B cell (primary cell): ENCODE data around the gene LRRN4CL. TPM values are rescaled to one million over a fixed set of nuclear protein-coding genes. Genes with fewer than 3 reads are reported as not detected.

Experiments used
- ATAC-seq: fragments of 200-7000 bp; cut with Tn5 transposase; one replicate; pipeline ENCODE4 v1.10.0; 2021; ENCODE audit warnings: low read depth, mild to moderate bottlenecking, moderate number of reproducible peaks, moderate library complexity
- CTCF ChIA-PET: fragments of 350-600 bp; sonication (Branson Sonifier 250); formaldehyde crosslinking; loops from one replicate; lab custom pipeline; 2021; ENCODE audit warnings: antibody characterized with exemption, inconsistent platforms; lab: Charles Lee
- POLR2A ChIA-PET: fragments of 350-600 bp; sonication (Branson Sonifier 250); formaldehyde crosslinking; loops from one replicate; lab custom pipeline; 2021; ENCODE audit warnings: antibody characterized with exemption; lab: Charles Lee
- DNase-seq: peaks from one replicate; pipeline ENCODE4 v3.0.0; 2013
- H2AFZ ChIP-seq: 2 replicates; pipeline ENCODE4 v1.6.1; 2012; ENCODE audit warnings: mild to moderate bottlenecking, low read depth, low read length; ENCODE audit not compliant: insufficient read depth, poor library complexity, severe bottlenecking
- H3K27ac ChIP-seq, 2 donors: 1 replicate in 1 of 2; 2 replicates in 1 of 2; pipeline ENCODE4 v1.5.1; 2012 to 2013; ENCODE audit warnings: low read length in 2 of 2, mild to moderate bottlenecking in 2 of 2, moderate library complexity in 1 of 2
- H3K27me3 ChIP-seq, 4 experiments: fragments of 200-600 bp in 1 of 4; sonication (generic) in 1 of 4; replicated peaks in 1 of 4; 1 replicate in 2 of 4; 2 replicates in 2 of 4; pipeline versions ENCODE4 v1.6.1 to v1.7.0; 2013 to 2016; ENCODE audit warnings: low read length in 3 of 4, mild to moderate bottlenecking in 2 of 4, mixed read lengths in 1 of 4, moderate library complexity in 1 of 4; ENCODE audit not compliant: insufficient read depth in 4 of 4, control insufficient read depth in 3 of 4; ENCODE audit errors: control extremely low read depth in 1 of 4
- H3K36me3 ChIP-seq, 2 experiments: replicated peaks in 1 of 2; 1 replicate in 1 of 2; 2 replicates in 1 of 2; pipeline versions ENCODE4 v1.6.1 to v1.7.1; 2013; ENCODE audit warnings: low read length in 1 of 2; ENCODE audit not compliant: insufficient read depth in 2 of 2, control insufficient read depth in 1 of 2; ENCODE audit errors: control extremely low read depth in 1 of 2, extremely low read depth in 1 of 2
- H3K4me1 ChIP-seq, 2 donors: fragments of 200-600 bp in 1 of 2; sonication (generic) in 1 of 2; 1 replicate in 1 of 2; 2 replicates in 1 of 2; pipeline versions ENCODE4 v1.5.1 to v1.6.1; 2013 to 2017; ENCODE audit warnings: low read length in 2 of 2; ENCODE audit not compliant: control insufficient read depth in 2 of 2, insufficient read depth in 2 of 2
- H3K4me2 ChIP-seq: replicated peaks from 2 replicates; pipeline ENCODE3; 2012; ENCODE audit warnings: mild to moderate bottlenecking, low read depth, low read length; ENCODE audit not compliant: poor library complexity, severe bottlenecking
- H3K4me3 ChIP-seq, 5 experiments: fragments of 200-600 bp in 1 of 5; sonication (generic) in 1 of 5; 1 replicate in 3 of 5; 2 replicates in 2 of 5; pipeline versions ENCODE4 v1.5.1 to v1.7.0; 2011 to 2016; ENCODE audit warnings: low read length in 4 of 5, mild to moderate bottlenecking in 4 of 5, low read depth in 2 of 5, control low read depth in 1 of 5, moderate library complexity in 1 of 5; ENCODE audit not compliant: insufficient read depth in 1 of 5; ENCODE audit errors: control extremely low read depth in 1 of 5, extremely low read depth in 1 of 5
- H3K79me2 ChIP-seq: fragments of 200-600 bp; sonication (generic); one replicate; pipeline ENCODE4 v1.6.0; 2016; ENCODE audit warnings: low read length; ENCODE audit not compliant: control insufficient read depth, insufficient read depth
- H3K9ac ChIP-seq: fragments of 200-600 bp; sonication (generic); 2 replicates; pipeline ENCODE4 v1.6.1; 2017; ENCODE audit warnings: mild to moderate bottlenecking, low read length, moderate library complexity
- H3K9me3 ChIP-seq, 3 donors: one replicate each; pipeline versions ENCODE4 v1.6.1 to v1.7.1; 2013; ENCODE audit warnings: low read length in 2 of 3; ENCODE audit not compliant: control insufficient read depth in 2 of 3, insufficient read depth in 1 of 3; ENCODE audit errors: control extremely low read depth in 1 of 3
- H4K20me1 ChIP-seq: 2 replicates; pipeline ENCODE4 v1.6.0; 2012; ENCODE audit warnings: mild to moderate bottlenecking, low read length; ENCODE audit not compliant: insufficient read depth, control insufficient read depth, poor library complexity, severe bottlenecking
- H3K27ac Mint-ChIP-seq: one replicate; pipeline ENCODE4 v1.8.0; 2021; ENCODE audit warnings: mixed read lengths
- H3K27me3 Mint-ChIP-seq: one replicate; pipeline ENCODE4 v1.8.0; 2021; ENCODE audit warnings: mixed read lengths
- H3K4me1 Mint-ChIP-seq: one replicate; pipeline ENCODE4 v1.8.0; 2021; ENCODE audit warnings: mixed read lengths
- H3K4me3 Mint-ChIP-seq: one replicate; pipeline ENCODE4 v1.8.0; 2021; ENCODE audit warnings: mixed read lengths
- H3K9me3 Mint-ChIP-seq: one replicate; pipeline ENCODE4 v1.8.0; 2022; ENCODE audit warnings: mixed read lengths; ENCODE audit not compliant: insufficient read depth
- EZH2 ChIP-seq: IDR thresholded peaks from 2 replicates; pipeline ENCODE4 v1.6.1; 2012; ENCODE audit warnings: borderline replicate concordance, low read depth, mild to moderate bottlenecking, moderate library complexity, low read length; ENCODE audit not compliant: insufficient read depth, poor library complexity, severe bottlenecking
- WGBS: methylation state at CpG from one replicate; pipeline ENCODE4 v1.1.5; 2013; ENCODE audit warnings: missing lambda C conversion rate; ENCODE audit not compliant: insufficient coverage; 5-methylcytosine and 5-hydroxymethylcytosine counted together
- intact Hi-C: fragments of 100-400 bp; cut with micrococcal nuclease; formaldehyde crosslinking; loops from one replicate; pipeline ENCODE4 v1.10.0; 2022
- polyA plus RNA-seq: library from polyadenylated mRNA; depleted of rRNA; stranded (reverse); fragments of >200 nt; gene quantifications from 2 replicates; pipeline ENCODE4 v1.2.3, GENCODE V29; 2012
- total RNA-seq, 2 donors: library from RNA; stranded (reverse); fragments of 120-200 nt in 1 of 2; gene quantifications; 1 replicate in 1 of 2; 2 replicates in 1 of 2; pipeline versions ENCODE4 v1.2.3 to v1.2.4, GENCODE V29; 2013 to 2022
- TF ChIP-seq, protein P1 (sequence below): fragments of 200-600 bp; IDR thresholded peaks from one replicate; pipeline ENCODE4 v1.8.0; 2022; ENCODE audit warnings: antibody characterized with exemption, mild to moderate bottlenecking

LRRN4CL gene
- total and polyA plus RNA-seq, 2 donors (not counting 1 experiment from before 2014, with no cell fraction given), result 0.03 to 0.25 TPM

DNA sequence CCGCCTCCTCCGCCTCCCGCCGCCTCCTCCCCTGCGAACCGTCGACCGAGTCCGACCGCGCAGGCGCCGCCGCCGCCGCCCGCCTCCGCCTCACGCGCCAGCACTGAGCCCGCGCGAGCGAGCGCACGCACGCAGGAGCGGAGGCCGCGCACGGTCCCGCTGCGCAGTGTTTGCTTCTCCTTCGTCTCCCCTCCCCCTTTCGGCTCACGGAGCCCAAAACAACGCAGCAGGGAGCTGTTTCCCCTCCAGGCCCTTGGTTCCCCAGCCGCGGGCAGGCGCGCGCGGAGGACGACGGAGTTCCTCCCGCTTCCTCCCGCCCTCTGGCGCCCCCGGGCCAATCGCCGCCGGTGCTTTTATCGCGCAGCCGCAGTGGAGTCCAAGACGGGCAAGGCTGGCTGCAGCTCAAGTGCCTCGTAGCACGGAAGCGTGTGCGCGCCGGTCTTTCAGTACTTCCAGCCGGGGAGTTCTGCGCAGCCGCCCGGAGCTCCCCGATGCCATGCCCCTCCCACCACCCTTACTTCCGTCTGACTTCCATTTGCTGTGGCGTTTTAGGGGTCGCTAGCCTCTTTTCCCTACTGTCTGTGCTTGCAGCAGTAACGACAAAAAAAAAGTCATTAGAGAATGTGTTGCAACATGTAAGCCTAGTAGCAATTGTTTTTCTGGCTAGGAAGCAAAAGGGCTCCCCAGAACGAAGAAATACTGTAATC, 38.0 kb upstream of the LRRN4CL start, which contains the start of gene HNRNPUL2:
Gene HNRNPUL2, minus strand, starts transcription at position 293 of the 707 bp plus-strand sequence. CDS start 301 bp downstream, outside the sequence.
- peaks cover 81% of the 10 kb centered on the region for H3K79me2 ChIP-seq
- under 1% methylated on average over 71 of the region's 72 CpGs for WGBS
- H4K20me1 ChIP-seq, result peaks cover 53% of the 10 kb centered on the region
- H3K4me1 ChIP-seq, result peaks cover 37 to 41% of the 10 kb centered on the region in 2 donors
- H3K4me3 ChIP-seq, result peak within 1 kb of the TSS; percentile 96 to 100 (median 99)
- no peak for TF ChIP-seq EZH2
- TF ChIP-seq, protein P1, sequence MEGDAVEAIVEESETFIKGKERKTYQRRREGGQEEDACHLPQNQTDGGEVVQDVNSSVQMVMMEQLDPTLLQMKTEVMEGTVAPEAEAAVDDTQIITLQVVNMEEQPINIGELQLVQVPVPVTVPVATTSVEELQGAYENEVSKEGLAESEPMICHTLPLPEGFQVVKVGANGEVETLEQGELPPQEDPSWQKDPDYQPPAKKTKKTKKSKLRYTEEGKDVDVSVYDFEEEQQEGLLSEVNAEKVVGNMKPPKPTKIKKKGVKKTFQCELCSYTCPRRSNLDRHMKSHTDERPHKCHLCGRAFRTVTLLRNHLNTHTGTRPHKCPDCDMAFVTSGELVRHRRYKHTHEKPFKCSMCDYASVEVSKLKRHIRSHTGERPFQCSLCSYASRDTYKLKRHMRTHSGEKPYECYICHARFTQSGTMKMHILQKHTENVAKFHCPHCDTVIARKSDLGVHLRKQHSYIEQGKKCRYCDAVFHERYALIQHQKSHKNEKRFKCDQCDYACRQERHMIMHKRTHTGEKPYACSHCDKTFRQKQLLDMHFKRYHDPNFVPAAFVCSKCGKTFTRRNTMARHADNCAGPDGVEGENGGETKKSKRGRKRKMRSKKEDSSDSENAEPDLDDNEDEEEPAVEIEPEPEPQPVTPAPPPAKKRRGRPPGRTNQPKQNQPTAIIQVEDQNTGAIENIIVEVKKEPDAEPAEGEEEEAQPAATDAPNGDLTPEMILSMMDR, result no peak
- H3K27me3 ChIP-seq, result no peaks in the 10 kb centered on the region
- H3K9ac ChIP-seq, result peak within 1 kb of the TSS; percentile 93
- H3K4me1 Mint-ChIP-seq, result peaks cover 53% of the 10 kb centered on the region
- no peaks in the 10 kb centered on the region for H3K9me3 Mint-ChIP-seq
- H2AFZ ChIP-seq, result peak within 1 kb of the TSS; percentile 91
- peak within 1 kb of the TSS; percentile 95 for H3K4me3 Mint-ChIP-seq
- H3K27me3 Mint-ChIP-seq, result no peaks in the 10 kb centered on the region
- no peaks in the 10 kb centered on the region for H3K9me3 ChIP-seq
- H3K4me2 ChIP-seq, result peak within 1 kb of the TSS; percentile 91
- ChIA-PET CTCF (interaction anchor here (0.6 to 5.5 kb wide), 16 partner anchors 19 to 332 kb away, joined by 3 to 34 read pairs (median 4); partner anchors contain the start of genes B3GAT3, BSCL2, SLC3A2 and TMEM179B), POLR2A (interaction anchor here (0.5 to 4.9 kb wide), 24 partner anchors 14 to 154 kb away, joined by 3 to 75 read pairs (median 6); partner anchors contain the start of genes BSCL2, C11orf98, CSKMT and EEF1G)
- peaks cover 2 to 24% of the 10 kb centered on the region in 2 experiments for H3K36me3 ChIP-seq
- H3K27ac ChIP-seq, result peak within 1 kb of the TSS; percentile 90 to 91
- peak; percentile 79 for ATAC-seq
- peak within 1 kb of the TSS; percentile 99 for H3K27ac Mint-ChIP-seq
- DNase-seq, result peak; percentile 99
- intact Hi-C loops, result loop anchor here (1.0 to 2.0 kb wide), 11 partner anchors 18 to 153 kb away; partner anchors contain the start of genes EML3, ROM1, SLC3A2 and STX5
